Nephron (organoid): ENCODE data around the gene GBE1.

Experiments used
- H3K27ac Mint-ChIP-seq, 3 experiments: 2 replicates each; pipeline ENCODE4 v1.8.0; 2020; ENCODE audit warnings: mixed read lengths in 3 of 3, mild to moderate bottlenecking in 2 of 3, moderate library complexity in 1 of 3
- H3K27me3 Mint-ChIP-seq: 2 replicates; pipeline ENCODE4 v1.8.0; 2021; ENCODE audit warnings: low read depth, mild to moderate bottlenecking, moderate library complexity, mixed read lengths
- H3K36me3 Mint-ChIP-seq: 2 replicates; pipeline ENCODE4 v1.8.0; 2020; ENCODE audit warnings: low read depth, mixed read lengths
- H3K4me1 Mint-ChIP-seq: 2 replicates; pipeline ENCODE4 v1.8.0; 2020; ENCODE audit warnings: mixed read lengths
- H3K4me3 Mint-ChIP-seq, 3 experiments: 2 replicates each; pipeline ENCODE4 v1.8.0; 2020; ENCODE audit warnings: mild to moderate bottlenecking in 3 of 3, mixed read lengths in 3 of 3, moderate library complexity in 2 of 3
- H3K9me3 Mint-ChIP-seq: 2 replicates; pipeline ENCODE4 v1.8.0; 2020; ENCODE audit warnings: mixed read lengths
- CTCF ChIP-seq, 3 experiments: fragments of 200-600 bp; sonication (generic); IDR thresholded peaks; one replicate each; pipeline ENCODE4 v1.5.0; 2021; ENCODE audit warnings: antibody characterized with exemption in 3 of 3; ENCODE audit not compliant: unreplicated experiment in 3 of 3

GBE1 gene

GRCh38 chr3:81568378-81568777 is 193.1 kb downstream of the GBE1 start:
- Mint-ChIP-seq H3K4me3 (no peak overlapping the region), H3K9me3 (no peaks in the 10 kb centered on the region), H3K27ac (no peak overlapping the region), H3K27me3 (no peaks in the 10 kb centered on the region), H3K36me3 (peaks cover 14% of the 10 kb centered on the region), H3K4me1 (no peaks in the 10 kb centered on the region)
- no peak for TF ChIP-seq CTCF (IDR thresholded peaks at IDR 0.05; ENCODE audit: unreplicated experiment in 3 of 3)

- H3K27ac Mint-ChIP-seq: no peak overlapping the region
- no peaks in the 10 kb centered on the region for H3K27me3 Mint-ChIP-seq
- H3K36me3 Mint-ChIP-seq: peaks cover 11% of the 10 kb centered on the region
- TF ChIP-seq CTCF (IDR thresholded peaks at IDR 0.05; ENCODE audit: unreplicated experiment in 3 of 3): no peak
- no peak overlapping the region for H3K4me3 Mint-ChIP-seq
- H3K9me3 Mint-ChIP-seq: no peaks in the 10 kb centered on the region
- H3K4me1 Mint-ChIP-seq: no peaks in the 10 kb centered on the region
These were observed 196.4 kb downstream of the GBE1 start for GRCh38 chr3:81565041-81565440.

GRCh38 chr3:81558106-81558505 is 203.3 kb downstream of the GBE1 start:
- Mint-ChIP-seq H3K9me3 (no peaks in the 10 kb centered on the region), H3K4me3 (no peak overlapping the region), H3K4me1 (peaks cover 5% of the 10 kb centered on the region), H3K36me3 (peaks cover 2% of the 10 kb centered on the region), H3K27ac (no peak overlapping the region), H3K27me3 (no peaks in the 10 kb centered on the region)
- no peak for TF ChIP-seq CTCF (IDR thresholded peaks at IDR 0.05; ENCODE audit: unreplicated experiment in 3 of 3)

- Mint-ChIP-seq H3K27me3 (no peaks in the 10 kb centered on the region), H3K4me3 (no peak overlapping the region), H3K9me3 (peaks cover 7% of the 10 kb centered on the region), H3K27ac (no peak overlapping the region), H3K4me1 (peaks cover 5% of the 10 kb centered on the region), H3K36me3 (peaks cover 7% of the 10 kb centered on the region)
- no peak for TF ChIP-seq CTCF (IDR thresholded peaks at IDR 0.05; ENCODE audit: unreplicated experiment in 3 of 3)
These were observed 206.6 kb downstream of the GBE1 start for GRCh38 chr3:81554801-81555200.

- H3K4me3 Mint-ChIP-seq: no peak overlapping the region
- no peaks in the 10 kb centered on the region for H3K27me3 Mint-ChIP-seq
- peaks cover 5% of the 10 kb centered on the region for H3K4me1 Mint-ChIP-seq
- peaks cover 8% of the 10 kb centered on the region for H3K9me3 Mint-ChIP-seq
- H3K27ac Mint-ChIP-seq: no peak overlapping the region
- TF ChIP-seq CTCF (IDR thresholded peaks at IDR 0.05; ENCODE audit: unreplicated experiment in 3 of 3): no peak
- peaks cover 7% of the 10 kb centered on the region for H3K36me3 Mint-ChIP-seq
These were observed 207.1 kb downstream of the GBE1 start for GRCh38 chr3:81554388-81554787.

- Mint-ChIP-seq H3K27me3 (no peaks in the 10 kb centered on the region), H3K4me3 (no peak overlapping the region), H3K27ac (no peak overlapping the region), H3K4me1 (peaks cover 5% of the 10 kb centered on the region), H3K9me3 (peaks cover 15% of the 10 kb centered on the region), H3K36me3 (peaks cover 22% of the 10 kb centered on the region)
- TF ChIP-seq CTCF (IDR thresholded peaks at IDR 0.05; ENCODE audit: unreplicated experiment in 3 of 3): no peak
These were observed 211.0 kb downstream of the GBE1 start for GRCh38 chr3:81550415-81550814.
